OCI-LY3 (cell line): ENCODE measurements around the gene MAGI2.

Source experiments
- CTCF ChIP-seq: fragments of 200-600, 300-600 bp; sonication (generic); IDR thresholded peaks from 2 replicates; pipeline ENCODE4 v1.5.1; 2014; ENCODE audit warnings: antibody characterized with exemption, low read length, low read depth
- EZH2phosphoT487 ChIP-seq: fragments of 200-600 bp; shearing (Covaris generic); IDR thresholded peaks from 2 replicates; pipeline ENCODE4 v1.6.1; 2018; ENCODE audit warnings: antibody characterized with exemption, mixed run types, low read depth

- TF ChIP-seq CTCF (no peak), EZH2phosphoT487 (no peak)
Observed at GRCh38 chr7:78585980-78586379, 867.5 kb downstream of the MAGI2 start.
